A549 (cell line): Measurements from ENCODE around the gene MAGI1.

Source experiments
- CTCF ChIP-seq: fragments of >200 bp; sonication (Bioruptor Twin); formaldehyde crosslinking; IDR thresholded peaks from 3 replicates; pipeline ENCODE4 v1.5.1; 2016
- POLR2A ChIP-seq: IDR thresholded peaks from 2 replicates; pipeline ENCODE4 v1.6.1; 2012; ENCODE audit warnings: mild to moderate bottlenecking, low read length
- ZFP36 ChIP-seq: fragments of 450-650 bp; IDR thresholded peaks from 2 replicates; pipeline ENCODE4 v1.6.1; 2014; ENCODE audit warnings: borderline replicate concordance; ENCODE audit not compliant: partially characterized antibody

GRCh38 chr3:65761446-65762234 lies 277.1 kb downstream of the MAGI1 start:
- TF ChIP-seq CTCF (no peak), ZFP36 (no peak), POLR2A (no peak)
